IPS-NIHi7 (cell line): Measurements from ENCODE around the gene KRT15.

Experiments used
- DNase-seq: peaks from one replicate; pipeline ENCODE4 v3.0.0; 2012; ENCODE audit warnings: mixed read lengths; ENCODE audit errors: extremely low spot score

Gene KRT15

GRCh38 chr17:41518789-41519449 is at the start of gene KRT15:
Gene KRT15, minus strand, starts transcription at chr17:41518890. Its CDS starts 63 bp downstream, at chr17:41518827.
- DNase-seq, result no peak

- no peak for DNase-seq
Observed at GRCh38 chr17:41567317-41567716, 48.6 kb upstream of the KRT15 start.

- DNase-seq, result no peak
Observed at GRCh38 chr17:41565338-41565737, 46.6 kb upstream of the KRT15 start.

- DNase-seq, result no peak
Observed at GRCh38 chr17:41563607-41564170, 45.0 kb upstream of the KRT15 start.

- DNase-seq, result no peak
Observed at GRCh38 chr17:41561554-41561953, 42.9 kb upstream of the KRT15 start.

- DNase-seq, result no peak
Observed at GRCh38 chr17:41559548-41559947, 40.9 kb upstream of the KRT15 start.

- no peak for DNase-seq
Observed at GRCh38 chr17:41556931-41557330, 38.2 kb upstream of the KRT15 start.

GRCh38 chr17:41556306-41556705 is 37.6 kb upstream of the KRT15 start:
- DNase-seq, result no peak

GRCh38 chr17:41555105-41555887 is 36.6 kb upstream of the KRT15 start:
- DNase-seq, result no peak

GRCh38 chr17:41553987-41554680 is 35.4 kb upstream of the KRT15 start:
- DNase-seq, result no peak

- DNase-seq, result no peak
Observed at GRCh38 chr17:41553176-41553575, 34.5 kb upstream of the KRT15 start.

GRCh38 chr17:41552455-41552854 is 33.8 kb upstream of the KRT15 start:
- DNase-seq, result no peak

- DNase-seq, result no peak
Observed at GRCh38 chr17:41551365-41551764, 32.7 kb upstream of the KRT15 start.

GRCh38 chr17:41549596-41550039 is 30.9 kb upstream of the KRT15 start:
- DNase-seq, result no peak

GRCh38 chr17:41548844-41549595 is 30.3 kb upstream of the KRT15 start:
- DNase-seq, result peak; percentile 92

- DNase-seq, result no peak
Observed at GRCh38 chr17:41547921-41548843, 29.5 kb upstream of the KRT15 start.

- DNase-seq, result no peak
Observed at GRCh38 chr17:41547378-41547841, 28.7 kb upstream of the KRT15 start.

- DNase-seq, result no peak
Observed at GRCh38 chr17:41546819-41547218, 28.1 kb upstream of the KRT15 start.

GRCh38 chr17:41545829-41546410 is 27.2 kb upstream of the KRT15 start:
- DNase-seq, result no peak

- DNase-seq, result no peak
Observed at GRCh38 chr17:41544935-41545334, 26.2 kb upstream of the KRT15 start.
